GM12873 (cell line): Measurements from ENCODE around the gene LDLRAD3.

Source experiments
- CTCF ChIP-seq: IDR thresholded peaks from 2 replicates; pipeline ENCODE4 v1.5.1; 2012; ENCODE audit warnings: low read depth, mild to moderate bottlenecking, moderate library complexity, low read length, control low read depth; ENCODE audit not compliant: insufficient read depth; ENCODE audit errors: missing control alignments

The LDLRAD3 gene

GRCh38 chr11:35907648-35908431, 36.0 kb upstream of the LDLRAD3 start:
- no peak for TF ChIP-seq CTCF

GRCh38 chr11:35909511-35910265, 34.2 kb upstream of the LDLRAD3 start:
- no peak for TF ChIP-seq CTCF

GRCh38 chr11:35911013-35911412, 32.8 kb upstream of the LDLRAD3 start:
- TF ChIP-seq CTCF = no peak

GRCh38 chr11:35911616-35912165, 32.2 kb upstream of the LDLRAD3 start:
- no peak for TF ChIP-seq CTCF

- TF ChIP-seq CTCF = no peak
These were observed 30.8 kb upstream of the LDLRAD3 start for GRCh38 chr11:35912883-35913624.

GRCh38 chr11:35914816-35915215, 29.0 kb upstream of the LDLRAD3 start:
- no peak for TF ChIP-seq CTCF
